ENCODE measurements around the gene LRP1.

- no peak for TF ChIP-seq TARDBP (IDR thresholded peaks at IDR 0.05)
- TF ChIP-seq FOXM1 (IDR thresholded peaks at IDR 0.05; ENCODE audit: borderline replicate concordance) = no peak
- no peak for TF ChIP-seq HDGF (IDR thresholded peaks at IDR 0.05; ENCODE audit: borderline replicate concordance)
- no peak for TF ChIP-seq FOXK2 (IDR thresholded peaks at IDR 0.05)
These were observed 97.5 kb downstream of the LRP1 start for GRCh38 chr12:57225680-57226210.

Data from HEK293T (cell line).